RWPE2 (cell line): Measurements from ENCODE around the gene STOML3.

Experiments
- ATAC-seq: fragments of 200-7000 bp; cut with Tn5 transposase; 3 replicates; pipeline ENCODE4 v1.9.1; 2021; ENCODE audit warnings: low read depth
- DNase-seq: peaks from one replicate; pipeline ENCODE4 v3.0.0-alpha.2; 2020; ENCODE audit warnings: low spot score
- H3K27ac ChIP-seq: fragments of 450-650 bp; 2 replicates; pipeline ENCODE4 v1.5.1; 2017; ENCODE audit warnings: mild to moderate bottlenecking; ENCODE audit not compliant: poor library complexity, severe bottlenecking
- H3K27me3 ChIP-seq: fragments of 250-450 bp; sonication (Bioruptor Pico); 2 replicates; pipeline ENCODE4 v1.5.1; 2021; ENCODE audit warnings: mild to moderate bottlenecking, moderate library complexity; ENCODE audit not compliant: insufficient read depth, poor library complexity, severe bottlenecking
- H3K36me3 ChIP-seq: fragments of 250-450 bp; sonication (Bioruptor Pico); 2 replicates; pipeline ENCODE4 v1.5.1; 2020; ENCODE audit warnings: low read depth, mild to moderate bottlenecking, moderate library complexity
- H3K4me1 ChIP-seq: fragments of 250-450 bp; sonication (Bioruptor Pico); 2 replicates; pipeline ENCODE4 v1.5.1; 2021; ENCODE audit warnings: mild to moderate bottlenecking, moderate library complexity; ENCODE audit not compliant: insufficient read depth, poor library complexity, severe bottlenecking
- H3K4me3 ChIP-seq: fragments of 250-450 bp; sonication (Bioruptor Pico); 2 replicates; pipeline ENCODE4 v1.5.1; 2021; ENCODE audit warnings: mild to moderate bottlenecking, moderate library complexity; ENCODE audit not compliant: severe bottlenecking
- H3K9me3 ChIP-seq: fragments of 250-450 bp; sonication (Bioruptor Pico); 2 replicates; pipeline ENCODE4 v1.5.1; 2021; ENCODE audit warnings: mild to moderate bottlenecking, moderate library complexity; ENCODE audit not compliant: severe bottlenecking
- TF ChIP-seq, protein P1 (sequence below): fragments of 450-650 bp; IDR thresholded peaks from one replicate; pipeline ENCODE4 v1.5.1; 2017; ENCODE audit warnings: mild to moderate bottlenecking, moderate library complexity; ENCODE audit not compliant: poor library complexity, severe bottlenecking

Gene STOML3

DNA sequence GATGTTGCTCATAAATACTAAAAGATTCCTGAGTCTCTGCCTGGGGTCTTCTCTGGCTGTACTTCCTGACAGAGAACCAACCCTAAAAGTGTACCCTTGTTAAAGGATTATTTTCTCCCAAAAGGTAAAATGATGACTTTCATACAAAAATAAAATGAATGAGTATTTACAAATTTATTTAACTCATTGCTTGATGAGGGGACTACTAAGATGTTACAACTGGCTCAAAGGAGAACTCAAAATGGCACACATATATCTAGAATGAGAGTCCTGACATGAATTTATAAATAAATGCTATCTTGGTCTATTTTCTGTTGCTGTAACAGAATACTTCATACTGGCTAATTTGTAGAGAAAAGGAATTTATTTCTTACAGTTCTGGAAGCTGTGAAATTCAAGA lies 30.5 kb downstream of the STOML3 start:
- TF ChIP-seq, protein P1, sequence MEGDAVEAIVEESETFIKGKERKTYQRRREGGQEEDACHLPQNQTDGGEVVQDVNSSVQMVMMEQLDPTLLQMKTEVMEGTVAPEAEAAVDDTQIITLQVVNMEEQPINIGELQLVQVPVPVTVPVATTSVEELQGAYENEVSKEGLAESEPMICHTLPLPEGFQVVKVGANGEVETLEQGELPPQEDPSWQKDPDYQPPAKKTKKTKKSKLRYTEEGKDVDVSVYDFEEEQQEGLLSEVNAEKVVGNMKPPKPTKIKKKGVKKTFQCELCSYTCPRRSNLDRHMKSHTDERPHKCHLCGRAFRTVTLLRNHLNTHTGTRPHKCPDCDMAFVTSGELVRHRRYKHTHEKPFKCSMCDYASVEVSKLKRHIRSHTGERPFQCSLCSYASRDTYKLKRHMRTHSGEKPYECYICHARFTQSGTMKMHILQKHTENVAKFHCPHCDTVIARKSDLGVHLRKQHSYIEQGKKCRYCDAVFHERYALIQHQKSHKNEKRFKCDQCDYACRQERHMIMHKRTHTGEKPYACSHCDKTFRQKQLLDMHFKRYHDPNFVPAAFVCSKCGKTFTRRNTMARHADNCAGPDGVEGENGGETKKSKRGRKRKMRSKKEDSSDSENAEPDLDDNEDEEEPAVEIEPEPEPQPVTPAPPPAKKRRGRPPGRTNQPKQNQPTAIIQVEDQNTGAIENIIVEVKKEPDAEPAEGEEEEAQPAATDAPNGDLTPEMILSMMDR, result no peak
- no peaks in the 10 kb centered on the region for H3K36me3 ChIP-seq
- H3K4me1 ChIP-seq, result no peaks in the 10 kb centered on the region
- no peak overlapping the region for H3K4me3 ChIP-seq
- H3K27ac ChIP-seq, result no peak overlapping the region
- H3K9me3 ChIP-seq, result no peaks in the 10 kb centered on the region
- H3K27me3 ChIP-seq, result no peaks in the 10 kb centered on the region
- ATAC-seq (no peak), DNase-seq (no peak)

DNA sequence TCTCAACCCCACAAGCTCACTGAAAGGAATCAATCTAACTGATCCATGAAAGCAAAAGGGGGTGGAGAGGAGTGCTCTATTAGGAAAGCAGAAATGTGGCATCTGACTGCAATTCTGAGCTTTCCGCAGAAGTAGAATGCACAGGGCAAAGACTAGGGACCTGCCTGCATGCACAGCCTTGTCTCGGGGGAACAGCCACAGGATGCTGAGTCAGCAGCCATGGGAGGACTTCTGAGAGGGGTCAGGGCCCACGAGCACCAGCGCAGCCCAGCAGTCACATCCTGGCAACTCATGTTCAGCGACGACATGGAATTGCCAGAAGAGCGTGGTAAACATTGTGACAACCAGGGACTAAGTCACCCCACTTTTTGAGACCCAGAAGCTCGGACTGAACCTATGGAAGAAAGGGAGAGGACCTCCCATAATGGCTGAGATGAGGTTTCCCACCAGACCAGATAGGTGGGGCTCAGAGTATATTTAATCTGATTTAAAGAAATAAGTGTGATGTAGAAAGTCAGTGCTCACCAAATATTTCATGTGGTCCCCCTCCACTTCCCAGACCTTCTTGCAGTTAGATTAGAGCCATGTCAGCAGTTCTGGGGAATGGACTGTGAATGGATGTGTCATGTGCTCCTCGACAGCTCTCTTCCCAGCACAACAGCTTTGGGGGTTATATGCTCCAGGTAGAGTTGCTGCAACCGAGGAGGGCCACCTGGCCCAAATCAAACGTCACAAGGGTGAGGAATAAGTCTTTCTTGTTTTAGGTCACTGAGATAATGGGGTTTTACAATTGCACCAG lies 32.6 kb downstream of the STOML3 start:
- H3K36me3 ChIP-seq, result no peaks in the 10 kb centered on the region

DNA sequence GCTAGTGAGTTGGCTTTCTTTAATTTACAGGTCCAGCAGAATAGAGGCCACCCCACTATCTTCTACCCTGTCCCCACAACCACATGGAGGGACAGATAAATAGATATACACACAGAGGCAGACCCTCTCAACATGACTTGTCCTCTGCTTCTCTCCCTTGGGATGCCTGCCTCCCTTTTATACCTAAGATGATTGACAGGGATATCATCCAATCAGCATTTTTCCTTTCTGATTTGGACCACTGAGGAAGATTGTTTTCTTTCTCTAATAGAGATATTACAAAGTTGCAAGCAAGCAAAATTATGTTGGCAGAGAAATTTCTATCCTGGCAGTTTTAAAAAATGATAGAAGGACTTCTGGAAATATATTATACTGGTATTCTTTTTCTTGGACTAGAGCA lies 35.8 kb downstream of the STOML3 start:
- DNase-seq (no peak), ATAC-seq (no peak)
- TF ChIP-seq, protein P1, result no peak
- Histone ChIP-seq H3K9me3 (no peaks in the 10 kb centered on the region), H3K27me3 (no peaks in the 10 kb centered on the region), H3K27ac (no peak overlapping the region), H3K36me3 (no peaks in the 10 kb centered on the region), H3K4me3 (no peak overlapping the region), H3K4me1 (peaks cover 22% of the 10 kb centered on the region)

More for the DNA sequence above, 32.6 kb downstream of the STOML3 start:
- Histone ChIP-seq H3K27me3 (no peaks in the 10 kb centered on the region), H3K4me3 (no peak overlapping the region), H3K27ac (no peak overlapping the region), H3K4me1 (peaks cover 14% of the 10 kb centered on the region), H3K9me3 (no peaks in the 10 kb centered on the region)
- ATAC-seq (no peak), DNase-seq (no peak)
- TF ChIP-seq, protein P1, result no peak

DNA sequence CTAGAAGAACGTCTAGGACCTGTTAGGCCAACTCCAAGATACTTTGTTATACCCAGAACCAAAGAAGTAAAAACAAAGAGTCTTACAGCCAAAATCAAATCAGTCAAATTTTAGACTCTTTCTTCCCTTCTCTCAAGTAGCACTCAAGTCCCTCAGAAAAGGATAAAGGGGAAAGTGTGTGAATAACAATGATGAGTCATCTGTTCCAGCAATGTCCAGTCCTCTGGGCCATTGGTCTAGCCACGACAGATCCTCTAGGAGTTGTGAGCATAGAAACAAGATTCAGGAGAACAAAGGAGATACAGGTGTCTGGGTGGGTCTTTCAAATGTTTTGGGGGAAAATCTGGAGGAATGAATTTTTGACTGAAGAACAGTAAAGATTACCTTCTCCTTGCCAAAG lies 36.3 kb downstream of the STOML3 start:
- H3K4me3 ChIP-seq, result no peak overlapping the region
- TF ChIP-seq, protein P1, result no peak
- DNase-seq (no peak), ATAC-seq (no peak)
- H3K27me3 ChIP-seq, result no peaks in the 10 kb centered on the region
- no peak overlapping the region for H3K27ac ChIP-seq
- no peaks in the 10 kb centered on the region for H3K9me3 ChIP-seq
- H3K4me1 ChIP-seq, result peaks cover 22% of the 10 kb centered on the region
- no peaks in the 10 kb centered on the region for H3K36me3 ChIP-seq

DNA sequence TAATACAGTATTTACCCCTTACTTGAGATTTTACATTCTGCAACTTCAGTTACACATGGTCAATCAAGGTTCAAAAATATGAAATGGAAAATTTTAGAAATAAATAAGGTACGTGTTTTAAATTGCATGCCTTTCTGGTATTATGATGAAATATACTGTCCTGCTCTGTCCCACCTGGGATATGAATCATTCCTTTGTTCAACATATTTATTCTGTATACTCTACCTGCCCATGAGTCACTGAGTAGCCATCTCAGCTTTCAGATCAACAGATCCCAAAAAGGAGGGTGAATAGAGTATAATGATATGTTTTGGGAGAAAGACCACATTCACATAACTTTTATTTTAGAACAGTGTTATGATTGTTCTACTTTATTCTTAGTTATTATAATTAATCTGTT lies 37.8 kb downstream of the STOML3 start:
- no peak overlapping the region for H3K4me3 ChIP-seq
- no peak for DNase-seq
- no peaks in the 10 kb centered on the region for H3K27me3 ChIP-seq
- H3K27ac ChIP-seq, result no peak overlapping the region
- peak; percentile 86 for ATAC-seq
- TF ChIP-seq, protein P1, result no peak
- no peaks in the 10 kb centered on the region for H3K9me3 ChIP-seq
- peaks cover 22% of the 10 kb centered on the region for H3K4me1 ChIP-seq
- no peaks in the 10 kb centered on the region for H3K36me3 ChIP-seq
